K562 (cell line): ENCODE results near the gene PRKCB. TPM values are rescaled to one million over a fixed set of nuclear protein-coding genes. Genes with fewer than 3 reads are reported as not detected.
A peak's percentile ranks its signal among the peaks of the same experiment; 100 is the strongest.

ENCODE experiments used
- AFF1 ChIP-seq, 2 experiments: fragments of 450-650 bp; IDR thresholded peaks; 2 replicates each; pipeline ENCODE4 v1.6.1; 2018; ENCODE audit warnings: mild to moderate bottlenecking in 2 of 2, low read depth in 1 of 2; ENCODE audit not compliant: partially characterized antibody in 2 of 2
- FOS ChIP-seq: IDR thresholded peaks from 3 replicates; pipeline ENCODE4 v1.6.1; 2011; ENCODE audit not compliant: insufficient read length; ENCODE audit errors: extremely low read depth
- HINFP ChIP-seq: fragments of 450-650 bp; conservative IDR thresholded peaks from 2 replicates; pipeline ENCODE4 v1.6.1; 2016; ENCODE audit warnings: missing genetic modification characterization, low read depth, mild to moderate bottlenecking, control low read depth, missing compliant biosample characterization
- HIVEP1 ChIP-seq: fragments of 250-450 bp; sonication (Bioruptor Pico); IDR thresholded peaks from 2 replicates; pipeline ENCODE4 v1.4.0; 2020; ENCODE audit warnings: mild to moderate bottlenecking
- HMG20B ChIP-seq: fragments of 250-450 bp; sonication (Bioruptor Pico); IDR thresholded peaks from 2 replicates; pipeline ENCODE4 v1.5.0; 2021; ENCODE audit warnings: mild to moderate bottlenecking
- MAFK ChIP-seq: IDR thresholded peaks from 2 replicates; pipeline ENCODE4 v1.6.1; 2011; ENCODE audit warnings: low read length, improper control_type of control experiment
- MLLT1 ChIP-seq, 2 experiments: fragments of 450-650 bp; IDR thresholded peaks; 2 replicates each; pipeline ENCODE4 v1.6.1; 2016
- NCOA1 ChIP-seq: fragments of 450-650 bp; IDR thresholded peaks from 2 replicates; pipeline ENCODE4 v1.6.1; 2016; ENCODE audit warnings: low read depth
- NFATC3 ChIP-seq: fragments of 450-650 bp; IDR thresholded peaks from 2 replicates; pipeline ENCODE4 v1.6.1; 2017; ENCODE audit warnings: mild to moderate bottlenecking
- POU5F1 ChIP-seq: fragments of 150-350 bp; IDR thresholded peaks from 2 replicates; pipeline ENCODE4 v1.6.1; 2014; ENCODE audit warnings: borderline replicate concordance, low read length, low read depth, mild to moderate bottlenecking; ENCODE audit not compliant: partially characterized antibody
- PRPF4 ChIP-seq: fragments of 200-400 bp; formaldehyde crosslinking; IDR thresholded peaks from one replicate; pipeline ENCODE4 v1.6.1; 2017; ENCODE audit warnings: low read length, low read depth, mild to moderate bottlenecking; ENCODE audit not compliant: insufficient read depth, poor library complexity, severe bottlenecking
- SMAD3 ChIP-seq: fragments of 450-650 bp; formaldehyde crosslinking; conservative IDR thresholded peaks from 2 replicates; pipeline ENCODE4 v1.4.0; 2020; ENCODE audit warnings: mild to moderate bottlenecking
- SMARCA4 ChIP-seq: fragments of 450-650 bp; IDR thresholded peaks from 2 replicates; pipeline ENCODE4 v1.6.1; 2016
- SRF ChIP-seq, 2 experiments: fragments of 250-450, 450-650 bp in 1 of 2; sonication (Bioruptor Pico) in 1 of 2; sonication (generic) in 1 of 2; formaldehyde crosslinking; IDR thresholded peaks; 2 replicates each; pipeline versions ENCODE4 v1.5.0 to v1.5.1; 2020 to 2022; ENCODE audit warnings: mild to moderate bottlenecking in 1 of 2, missing genetic modification reagents in 1 of 2
- TAF7 ChIP-seq: fragments of 450-650 bp; IDR thresholded peaks from 2 replicates; pipeline ENCODE4 v1.6.1; 2016; ENCODE audit warnings: missing genetic modification characterization, missing compliant biosample characterization
- TCFL5 ChIP-seq: fragments of 250-450 bp; sonication (Bioruptor Pico); conservative IDR thresholded peaks from 2 replicates; pipeline ENCODE4 v1.6.1; 2021; ENCODE audit warnings: mild to moderate bottlenecking, moderate library complexity, matching md5 sums
- ZBED1 ChIP-seq: IDR thresholded peaks from 2 replicates; pipeline ENCODE4 v1.6.1; 2014
- ZBTB26 ChIP-seq: fragments of 450-650 bp; formaldehyde crosslinking; IDR thresholded peaks from 2 replicates; pipeline ENCODE4 v1.4.0; 2022; ENCODE audit warnings: missing genetic modification characterization
- ZNF197 ChIP-seq: fragments of 200-800 bp; sonication (Bioruptor generic); IDR thresholded peaks from 2 replicates; pipeline ENCODE4 v1.6.1; 2016; ENCODE audit warnings: low read depth, missing genetic modification characterization, missing compliant biosample characterization
- ZNF282 ChIP-seq: sonication (generic); formaldehyde crosslinking; IDR thresholded peaks from 2 replicates; pipeline ENCODE4 v1.8.1; 2023; ENCODE audit warnings: missing genetic modification reagents
- polyA plus RNA-seq, 8 experiments: library from polyadenylated mRNA; depleted of rRNA in 4 of 8; stranded (reverse) in 5 of 8; unstranded in 3 of 8; fragments of >200 nt; fragmentation: Nextera tagmentation in 2 of 8; fragmentation: Illumina TruSeq in 1 of 8; extraction: Ambion mirVana in 2 of 8; extraction: Trizol in 1 of 8; gene quantifications; 2 replicates each; pipeline versions ENCODE4 v1.2.1 to v1.2.3, GENCODE V29; 2011 to 2014; ENCODE audit warnings: inconsistent platforms in 1 of 8, missing spikeins in 1 of 8
- total RNA-seq, 7 experiments: library from RNA; depleted of rRNA in 6 of 7; stranded (reverse); fragments of >200 nt in 6 of 7; fragmentation: Illumina TruSeq in 2 of 7; extraction: Trizol in 2 of 7; gene quantifications; 2 replicates each; pipeline versions ENCODE4 v1.2.1 to v1.2.3, GENCODE V29; 2011 to 2021; ENCODE audit warnings: low replicate concordance in 1 of 7

PRKCB gene
- total and polyA plus RNA-seq, 9 of the 15 experiments (the other 6 are each of a cell fraction or from before 2014, with no cell fraction given) = 49.9 to 276 (median 148) TPM

GRCh38 chr16:23901178-23902033, 65.6 kb downstream of the PRKCB start (continued):
- TF ChIP-seq TCFL5 (CRISPR knock-in tag) (0 out of 2 replicates have a peak, but pooled peaks have one; percentile 46), ZNF197 (CRISPR knock-in tag) (peak; percentile 93), FOS (no peak), ZBED1 (peak; percentile 74; the same call in 1 of the 2 replicates), ZNF282 (no peak), HMG20B (CRISPR knock-in tag) (no peak), MAFK (no peak), AFF1 (IDR thresholded peaks at IDR 0.05; ENCODE audit: low read depth in 1 of 2, partially characterized antibody in 2 of 2) (peak; percentile 43 to 95), POU5F1 (no peak), SMAD3 (CRISPR knock-in tag) (peak; percentile 60; the same call in 1 of the 2 replicates), HINFP (tag) (no peak), TAF7 (tag) (no peak), NFATC3 (0 out of 2 replicates have a peak, but pooled peaks have one; percentile 27), PRPF4 (no peak), SMARCA4 (peak; percentile 99), MLLT1 (IDR thresholded peaks at IDR 0.05) (peak; percentile 47 to 54; a peak in 2 of 4 replicates), ZBTB26 (CRISPR knock-in tag) (peak; percentile 67; the same call in 1 of the 2 replicates), HIVEP1 (no peak), NCOA1 (peak; percentile 96), SRF (CRISPR knock-in tag; IDR thresholded peaks at IDR 0.05) (no peak)
